ENCODE results near the gene WASL. TPM values are rescaled to one million over a fixed set of nuclear protein-coding genes. Genes with fewer than 3 reads are reported as not detected.

WASL gene
- total and polyA plus RNA-seq, 7 donors: 17.6 to 37.8 (median 31.0) TPM

DNA sequence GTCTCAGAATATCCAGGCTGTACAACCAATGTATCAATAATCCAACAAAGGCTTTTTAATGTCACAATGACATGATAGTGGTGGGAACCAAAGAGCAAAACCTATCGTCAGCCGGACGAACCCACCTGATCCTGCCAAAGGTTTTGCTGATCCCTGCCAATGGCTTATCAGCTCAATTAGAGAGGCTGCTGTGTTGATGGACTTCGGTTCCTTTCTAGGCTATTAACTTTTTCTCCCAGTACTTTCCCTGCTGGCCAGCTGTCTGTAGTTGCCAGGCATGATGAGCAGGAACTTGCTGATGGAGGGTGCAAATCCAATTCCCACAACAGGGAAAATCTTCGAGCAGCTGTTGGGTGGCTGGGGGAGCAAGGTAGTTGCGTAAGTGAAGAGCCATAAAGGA lies 90.8 kb downstream of the WASL start:
- ATAC-seq: no peak
- Histone ChIP-seq H3K36me3 (ENCODE audit: insufficient read depth in 1 of 2, low read depth in 1 of 2) (peaks cover 0 to 52% of the 10 kb centered on the region in 2 donors), H3K27ac (peak overlapping the region; percentile 89), H3K27me3 (ENCODE audit: insufficient read depth in 3 of 3, low read length in 2 of 3) (no peaks in the 10 kb centered on the region), H3K4me1 (peaks cover 16% of the 10 kb centered on the region), H3K4me3 (peak overlapping the region; percentile 69), H3K9me3 (no peaks in the 10 kb centered on the region)
- TF ChIP-seq CTCF (IDR thresholded peaks at IDR 0.05): no peak
- intact Hi-C loops (cut with DNase I): no loop called here
- 26 to 42% (median 29%) methylated on average over 6 of the region's 6 CpGs for WGBS, 3 donors
- no peak for DNase-seq

- ATAC-seq (peak; percentile 58 to 80 (median 74)), DNase-seq (peak; percentile 42 to 90)
- Histone ChIP-seq H3K4me3 (peak overlapping the region; percentile 69), H3K9me3 (no peaks in the 10 kb centered on the region), H3K36me3 (ENCODE audit: insufficient read depth in 1 of 2, low read depth in 1 of 2) (peaks cover 0 to 45% of the 10 kb centered on the region in 2 donors), H3K27ac (peak overlapping the region; percentile 89), H3K4me1 (peaks cover 21% of the 10 kb centered on the region), H3K27me3 (ENCODE audit: insufficient read depth in 3 of 3, low read length in 2 of 3) (no peaks in the 10 kb centered on the region)
- 11 to 26% (median 14%) methylated on average over 1 of the region's 1 CpG for WGBS, 3 donors
- intact Hi-C loops (cut with DNase I): no loop called here
- no peak for TF ChIP-seq CTCF (IDR thresholded peaks at IDR 0.05)
Measured at GRCh38 chr7:123657304-123657685, 91.5 kb downstream of the WASL start.

DNA sequence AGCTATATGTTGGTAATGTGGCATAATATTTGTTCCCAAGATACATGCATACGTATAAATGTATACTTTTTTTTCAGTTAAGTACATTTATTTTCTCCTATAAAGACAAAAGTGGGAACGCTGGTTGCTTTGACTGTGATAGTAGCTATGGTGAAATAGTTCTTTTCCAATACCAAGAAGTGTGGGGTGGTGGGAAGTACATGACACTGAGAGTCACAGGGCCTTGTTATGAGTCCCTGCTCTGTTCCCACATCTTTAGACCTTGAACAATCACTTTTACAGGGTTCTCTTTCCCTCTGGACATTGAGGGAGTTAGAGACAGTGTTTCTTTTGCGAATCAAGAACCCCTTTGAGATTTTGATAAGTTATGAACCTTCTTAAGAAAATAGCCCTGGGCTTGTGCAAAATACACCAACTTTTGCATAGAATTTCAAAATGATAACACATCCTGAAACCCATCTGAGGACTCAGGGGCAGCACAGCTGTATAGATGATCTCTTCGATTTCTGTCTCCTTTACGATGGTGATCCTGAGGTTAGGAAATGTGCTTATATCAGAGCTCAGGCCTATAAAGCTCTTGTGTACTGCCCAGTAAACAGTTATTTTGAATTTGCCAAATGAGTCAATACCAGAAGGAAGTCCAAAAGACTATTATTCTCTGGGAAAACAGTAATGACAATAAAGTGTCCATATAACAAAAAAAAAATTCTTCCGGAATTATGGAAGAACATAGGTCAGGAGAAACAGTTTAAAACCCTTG lies 92.1 kb downstream of the WASL start:
- ATAC-seq (peak; percentile 1 to 66 (median 40)), DNase-seq (no peak)
- Histone ChIP-seq H3K9me3 (no peaks in the 10 kb centered on the region), H3K27ac (peak overlapping the region; percentile 89), H3K36me3 (ENCODE audit: insufficient read depth in 1 of 2, low read depth in 1 of 2) (peaks cover 0 to 40% of the 10 kb centered on the region in 2 donors), H3K4me3 (peak overlapping the region; percentile 69), H3K27me3 (ENCODE audit: insufficient read depth in 3 of 3, low read length in 2 of 3) (no peaks in the 10 kb centered on the region), H3K4me1 (peaks cover 24% of the 10 kb centered on the region)
- 26 to 33% (median 33%) methylated on average over 6 of the region's 6 CpGs for WGBS, 3 donors
- intact Hi-C loops (cut with DNase I): no loop called here
- TF ChIP-seq CTCF (IDR thresholded peaks at IDR 0.05): no peak

DNA sequence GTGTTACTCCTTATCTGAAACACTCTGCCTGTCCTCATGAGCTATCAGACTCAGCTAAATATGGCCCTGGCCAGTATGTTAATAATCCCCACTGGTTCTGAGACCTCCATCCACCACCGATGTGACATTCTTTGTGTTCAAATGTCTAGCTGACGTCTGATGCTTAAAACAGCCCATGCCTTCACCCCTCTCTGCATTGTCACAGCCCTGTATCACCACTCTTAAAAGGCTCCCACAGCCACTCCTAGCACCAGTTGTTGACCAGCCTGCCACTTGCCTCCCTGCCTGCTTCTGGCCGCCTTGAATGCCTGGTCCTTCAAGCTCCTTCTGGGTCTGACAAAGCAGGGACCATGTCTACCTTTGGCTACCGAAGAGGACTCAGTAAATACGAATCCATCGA lies 93.2 kb downstream of the WASL start, which contains the start of gene LMOD2:
Gene LMOD2, plus strand, starts transcription at position 253 of the 400 bp plus-strand sequence. Its CDS starts 98 bp downstream, at position 351.
- peaks cover 0 to 30% of the 10 kb centered on the region in 2 donors for H3K36me3 ChIP-seq (ENCODE audit: insufficient read depth in 1 of 2, low read depth in 1 of 2)
- no peaks in the 10 kb centered on the region for H3K27me3 ChIP-seq (ENCODE audit: insufficient read depth in 3 of 3, low read length in 2 of 3)
- intact Hi-C loops (cut with DNase I): no loop called here
- 29 to 51% (median 39%) methylated on average over 6 of the region's 6 CpGs for whole genome bisulfite sequencing, 3 donors
- H3K9me3 ChIP-seq: no peaks in the 10 kb centered on the region
- H3K4me1 ChIP-seq: peaks cover 24% of the 10 kb centered on the region
- peak within 1 kb of the TSS; percentile 69 for H3K4me3 ChIP-seq
- TF ChIP-seq CTCF (IDR thresholded peaks at IDR 0.05): no peak
- ATAC-seq (peak; percentile 77 to 89 (median 84)), DNase-seq (peak; percentile 41 to 88)
- H3K27ac ChIP-seq: peak within 1 kb of the TSS; percentile 89

Measured in psoas muscle (tissue), 8 donors.